ENCODE data around the gene GIT2.

DNA sequence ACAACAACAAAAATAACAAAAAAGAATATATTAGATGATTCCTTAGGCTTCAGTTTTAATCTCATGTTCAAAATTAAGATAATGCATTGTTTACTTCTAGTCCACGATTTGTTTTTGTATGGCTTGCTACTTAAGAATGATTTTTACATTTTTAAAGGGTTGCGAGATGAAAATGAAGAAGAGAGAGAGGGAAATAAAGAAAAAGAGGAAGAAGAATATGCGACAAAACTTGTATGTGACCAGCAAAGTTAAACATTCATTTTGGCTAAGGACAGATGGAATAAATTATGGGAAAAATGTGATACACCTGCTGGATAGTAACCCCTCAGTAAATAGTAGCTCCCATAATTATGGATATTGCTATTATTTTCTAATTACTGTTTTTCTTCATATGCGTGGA, 1.2 kb upstream of the GIT2 start:
- TF ChIP-seq CTCF (IDR thresholded peaks at IDR 0.05) (no peak), ATF2 (CRISPR knock-in tag; IDR thresholded peaks at IDR 0.05; ENCODE audit: borderline replicate concordance, low read depth) (no peak), ELF4 (CRISPR knock-in tag; IDR thresholded peaks at IDR 0.05; ENCODE audit: low read depth) (no peak), IRF1 (CRISPR knock-in tag; IDR thresholded peaks at IDR 0.05) (no peak), TEAD4 (CRISPR knock-in tag; IDR thresholded peaks at IDR 0.05) (no peak), NFATC4 (CRISPR knock-in tag; IDR thresholded peaks at IDR 0.05) (no peak), FOXK1 (CRISPR knock-in tag; IDR thresholded peaks at IDR 0.05) (no peak)
- TF ChIP-seq, protein P1, sequence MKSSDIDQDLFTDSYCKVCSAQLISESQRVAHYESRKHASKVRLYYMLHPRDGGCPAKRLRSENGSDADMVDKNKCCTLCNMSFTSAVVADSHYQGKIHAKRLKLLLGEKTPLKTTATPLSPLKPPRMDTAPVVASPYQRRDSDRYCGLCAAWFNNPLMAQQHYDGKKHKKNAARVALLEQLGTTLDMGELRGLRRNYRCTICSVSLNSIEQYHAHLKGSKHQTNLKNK (CRISPR knock-in tag; IDR thresholded peaks at IDR 0.05) = no peak
- TF ChIP-seq, protein P2, sequence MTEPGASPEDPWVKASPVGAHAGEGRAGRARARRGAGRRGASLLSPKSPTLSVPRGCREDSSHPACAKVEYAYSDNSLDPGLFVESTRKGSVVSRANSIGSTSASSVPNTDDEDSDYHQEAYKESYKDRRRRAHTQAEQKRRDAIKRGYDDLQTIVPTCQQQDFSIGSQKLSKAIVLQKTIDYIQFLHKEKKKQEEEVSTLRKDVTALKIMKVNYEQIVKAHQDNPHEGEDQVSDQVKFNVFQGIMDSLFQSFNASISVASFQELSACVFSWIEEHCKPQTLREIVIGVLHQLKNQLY (CRISPR knock-in tag; IDR thresholded peaks at IDR 0.05) = no peak

All from WTC11 (cell line).